Measurements from ENCODE around the gene PPDPF.

- TF ChIP-seq, protein P1, sequence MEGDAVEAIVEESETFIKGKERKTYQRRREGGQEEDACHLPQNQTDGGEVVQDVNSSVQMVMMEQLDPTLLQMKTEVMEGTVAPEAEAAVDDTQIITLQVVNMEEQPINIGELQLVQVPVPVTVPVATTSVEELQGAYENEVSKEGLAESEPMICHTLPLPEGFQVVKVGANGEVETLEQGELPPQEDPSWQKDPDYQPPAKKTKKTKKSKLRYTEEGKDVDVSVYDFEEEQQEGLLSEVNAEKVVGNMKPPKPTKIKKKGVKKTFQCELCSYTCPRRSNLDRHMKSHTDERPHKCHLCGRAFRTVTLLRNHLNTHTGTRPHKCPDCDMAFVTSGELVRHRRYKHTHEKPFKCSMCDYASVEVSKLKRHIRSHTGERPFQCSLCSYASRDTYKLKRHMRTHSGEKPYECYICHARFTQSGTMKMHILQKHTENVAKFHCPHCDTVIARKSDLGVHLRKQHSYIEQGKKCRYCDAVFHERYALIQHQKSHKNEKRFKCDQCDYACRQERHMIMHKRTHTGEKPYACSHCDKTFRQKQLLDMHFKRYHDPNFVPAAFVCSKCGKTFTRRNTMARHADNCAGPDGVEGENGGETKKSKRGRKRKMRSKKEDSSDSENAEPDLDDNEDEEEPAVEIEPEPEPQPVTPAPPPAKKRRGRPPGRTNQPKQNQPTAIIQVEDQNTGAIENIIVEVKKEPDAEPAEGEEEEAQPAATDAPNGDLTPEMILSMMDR (IDR thresholded peaks at IDR 0.05) = no peak
- no peak for TF ChIP-seq EZH2 (IDR thresholded peaks at IDR 0.05; ENCODE audit: borderline replicate concordance, insufficient read depth, low read depth, low read length, poor library complexity, severe bottlenecking)
Observed at GRCh38 chr20:63566395-63567135, 46.0 kb downstream of the PPDPF start.

Measured in B cell (primary cell).